HepG2 (cell line): ENCODE data around the gene CD19. TPM values are rescaled to one million over a fixed set of nuclear protein-coding genes. Genes with fewer than 3 reads are reported as not detected.

Experiments used
- CREM ChIP-seq, 2 experiments: sonication (generic) in 1 of 2; formaldehyde crosslinking in 1 of 2; IDR thresholded peaks; 2 replicates each; pipeline versions ENCODE4 v1.4.0 to v1.6.1; 2016 to 2020; ENCODE audit warnings: antibody characterized with exemption in 1 of 2, mild to moderate bottlenecking in 1 of 2, missing genetic modification reagents in 1 of 2
- FOSL1 ChIP-seq: sonication (generic); formaldehyde crosslinking; IDR thresholded peaks from 2 replicates; pipeline ENCODE4 v1.9.0; 2021; ENCODE audit warnings: missing genetic modification reagents, borderline replicate concordance
- KDM6A ChIP-seq: IDR thresholded peaks from 2 replicates; pipeline ENCODE4 v1.6.1; 2016; ENCODE audit warnings: low read depth
- MAFK ChIP-seq, 2 experiments: IDR thresholded peaks in 1 of 2; conservative IDR thresholded peaks in 1 of 2; 2 replicates each; pipeline ENCODE4 v1.6.1; 2011; ENCODE audit warnings: improper control_type of control experiment in 2 of 2, low read length in 2 of 2
- MBNL3 ChIP-seq: fragments of 250-450 bp; sonication (Bioruptor Pico); conservative IDR thresholded peaks from 2 replicates; pipeline ENCODE4 v1.8.0; 2022; ENCODE audit warnings: mild to moderate bottlenecking, inconsistent platforms
- MLLT10 ChIP-seq: sonication (generic); formaldehyde crosslinking; IDR thresholded peaks from 2 replicates; pipeline ENCODE4 v1.4.0; 2020; ENCODE audit warnings: missing genetic modification reagents
- NBN ChIP-seq: fragments of 450-650 bp; conservative IDR thresholded peaks from 2 replicates; pipeline ENCODE4 v1.6.1; 2017
- REPIN1 ChIP-seq: sonication (generic); formaldehyde crosslinking; IDR thresholded peaks from 2 replicates; pipeline ENCODE4 v1.8.0; 2022; ENCODE audit warnings: missing genetic modification reagents, low read depth, mild to moderate bottlenecking, borderline replicate concordance
- SIN3A ChIP-seq: IDR thresholded peaks from 2 replicates; pipeline ENCODE4 v1.6.1; 2011; ENCODE audit warnings: low read depth, mild to moderate bottlenecking, control low read depth, low read length, borderline replicate concordance
- SP4 ChIP-seq: sonication (generic); formaldehyde crosslinking; IDR thresholded peaks from 2 replicates; pipeline ENCODE4 v1.8.1; 2023; ENCODE audit warnings: mild to moderate bottlenecking, missing genetic modification reagents
- SRY ChIP-seq: sonication (generic); formaldehyde crosslinking; IDR thresholded peaks from 2 replicates; pipeline ENCODE4 v1.8.0; 2022; ENCODE audit warnings: mild to moderate bottlenecking, missing genetic modification reagents
- TEAD3 ChIP-seq: optimal IDR thresholded peaks from 2 replicates; pipeline ENCODE3; 2016; ENCODE audit warnings: borderline replicate concordance
- THAP11 ChIP-seq: IDR thresholded peaks from 2 replicates; pipeline ENCODE4 v1.6.1; 2016; ENCODE audit warnings: missing biosample characterization, missing genetic modification reagents
- THYN1 ChIP-seq: sonication (generic); formaldehyde crosslinking; IDR thresholded peaks from 2 replicates; pipeline ENCODE4 v1.8.1; 2023; ENCODE audit warnings: low read depth, mild to moderate bottlenecking, moderate library complexity, missing genetic modification reagents, borderline replicate concordance
- ZFP82 ChIP-seq: sonication (generic); formaldehyde crosslinking; IDR thresholded peaks from 2 replicates; pipeline ENCODE4 v1.5.1; 2020; ENCODE audit warnings: mild to moderate bottlenecking, missing genetic modification reagents, borderline replicate concordance
- ZFYVE20 ChIP-seq: sonication (generic); formaldehyde crosslinking; IDR thresholded peaks from 2 replicates; pipeline ENCODE4 v1.8.0; 2023; ENCODE audit warnings: low read depth, mild to moderate bottlenecking, moderate library complexity, missing genetic modification reagents, borderline replicate concordance
- ZNF10 ChIP-seq: sonication (generic); formaldehyde crosslinking; IDR thresholded peaks from 2 replicates; pipeline ENCODE4 v1.4.0; 2020; ENCODE audit warnings: mild to moderate bottlenecking, low read depth, missing genetic modification reagents, borderline replicate concordance
- ZNF101 ChIP-seq: sonication (generic); formaldehyde crosslinking; IDR thresholded peaks from 2 replicates; pipeline ENCODE4 v1.4.0; 2020; ENCODE audit warnings: mild to moderate bottlenecking, low read depth, missing genetic modification reagents, borderline replicate concordance
- ZNF160 ChIP-seq: sonication (generic); formaldehyde crosslinking; IDR thresholded peaks from 2 replicates; pipeline ENCODE4 v1.8.0; 2022; ENCODE audit warnings: mild to moderate bottlenecking, inconsistent platforms, missing genetic modification reagents
- ZNF326 ChIP-seq: sonication (generic); formaldehyde crosslinking; IDR thresholded peaks from 2 replicates; pipeline ENCODE4 v1.4.0; 2020; ENCODE audit warnings: missing genetic modification reagents, borderline replicate concordance
- ZNF382 ChIP-seq: sonication (generic); formaldehyde crosslinking; IDR thresholded peaks from 2 replicates; pipeline ENCODE4 v1.5.0; 2020; ENCODE audit warnings: missing genetic modification reagents, mild to moderate bottlenecking, borderline replicate concordance
- ZNF460 ChIP-seq: sonication (generic); formaldehyde crosslinking; IDR thresholded peaks from 2 replicates; pipeline ENCODE4 v1.5.1; 2020; ENCODE audit warnings: missing genetic modification reagents, mild to moderate bottlenecking, borderline replicate concordance
- ZNF672 ChIP-seq: sonication (generic); formaldehyde crosslinking; IDR thresholded peaks from 2 replicates; pipeline ENCODE4 v1.8.1; 2022; ENCODE audit warnings: missing genetic modification reagents
- ZNF720 ChIP-seq: sonication (generic); formaldehyde crosslinking; IDR thresholded peaks from 2 replicates; pipeline ENCODE4 v1.4.0; 2020; ENCODE audit warnings: missing genetic modification reagents
- ZNF746 ChIP-seq: sonication (generic); formaldehyde crosslinking; IDR thresholded peaks from 2 replicates; pipeline ENCODE4 v1.8.0; 2022; ENCODE audit warnings: mild to moderate bottlenecking, missing genetic modification reagents
- ZNF766 ChIP-seq: sonication (generic); formaldehyde crosslinking; IDR thresholded peaks from 2 replicates; pipeline ENCODE4 v1.5.0; 2020; ENCODE audit warnings: missing genetic modification reagents, borderline replicate concordance
- ZSCAN25 ChIP-seq: sonication (generic); formaldehyde crosslinking; IDR thresholded peaks from 2 replicates; pipeline ENCODE4 v1.8.0; 2022; ENCODE audit warnings: mild to moderate bottlenecking, missing genetic modification reagents
- polyA plus RNA-seq, 8 experiments: library from polyadenylated mRNA; depleted of rRNA in 3 of 8; stranded (reverse) in 7 of 8; unstranded in 1 of 8; fragments of >200 nt; fragmentation: Illumina TruSeq in 4 of 8; extraction: Trizol in 4 of 8; gene quantifications; 2 replicates each; pipeline versions ENCODE4 v1.2.1 to v1.2.3, GENCODE V29; 2011 to 2016; ENCODE audit warnings: low read depth in 4 of 8, missing spikeins in 1 of 8, mixed read lengths in 1 of 8; ENCODE audit not compliant: insufficient read depth in 1 of 8
- total RNA-seq, 5 experiments: library from RNA; depleted of rRNA; stranded (reverse); fragments of >200 nt; fragmentation: Illumina TruSeq; extraction: Trizol; gene quantifications; 2 replicates each; pipeline ENCODE4 v1.2.3, GENCODE V29; 2016; ENCODE audit warnings: low read depth in 1 of 5
- TF ChIP-seq, protein P1 (sequence below): sonication (generic); formaldehyde crosslinking; IDR thresholded peaks from 2 replicates; pipeline ENCODE4 v1.4.0; 2020; ENCODE audit warnings: low read depth, missing genetic modification reagents

Gene CD19
- total and polyA plus RNA-seq, 2 of the 13 experiments (the other 11 are each of a cell fraction or from before 2014, with no cell fraction given) = 0.55 to 1.1 TPM

DNA sequence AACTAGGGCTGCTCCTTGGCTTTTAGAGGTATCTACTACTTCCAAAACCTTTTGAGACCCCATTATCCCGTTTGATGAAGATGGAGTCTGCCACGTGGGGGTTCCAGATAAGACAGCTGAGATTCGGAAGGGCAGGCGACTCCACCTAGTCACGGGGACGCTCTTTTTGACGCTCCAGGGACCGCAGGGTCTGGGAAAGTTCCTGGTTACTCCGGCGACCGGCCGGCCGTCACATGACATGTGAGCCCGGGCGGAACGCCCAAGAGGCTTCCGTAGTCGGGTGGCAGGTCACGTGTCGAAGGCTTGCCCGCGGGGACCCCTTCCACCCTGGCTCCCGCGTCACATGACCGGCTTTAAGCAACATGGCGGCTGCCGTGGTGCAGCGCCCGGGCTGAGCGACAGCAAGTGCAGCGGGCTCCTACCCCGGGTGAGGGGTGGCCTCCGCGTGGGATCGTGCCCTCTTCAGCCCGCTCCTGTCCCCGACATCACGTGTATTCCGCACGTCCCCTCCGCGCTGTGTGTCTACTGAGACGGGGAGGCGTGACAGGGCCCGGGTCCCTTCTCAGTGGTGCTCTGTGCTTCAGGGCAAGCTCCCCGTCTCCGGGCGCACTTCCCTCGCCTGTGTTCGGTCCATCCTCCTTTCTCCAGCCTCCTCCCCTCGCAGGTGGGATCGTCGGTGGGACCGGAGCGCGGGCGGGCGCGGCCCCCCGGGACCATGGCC is 42.8 kb downstream of the CD19 start, which contains the start of gene SPNS1 (continued):
- no peak for TF ChIP-seq ZNF326 (CRISPR knock-in tag)
- TF ChIP-seq FOSL1 (CRISPR knock-in tag) = peak; percentile 47; the same call in 1 of the 2 replicates
- TF ChIP-seq MLLT10 = no peak
- TF ChIP-seq ZNF672 = no peak
- no peak for TF ChIP-seq MBNL3 (CRISPR knock-in tag)
- peak; percentile 90 for TF ChIP-seq SRY
- TF ChIP-seq ZNF382 = no peak
- peak; percentile 87; the same call in 1 of the 2 replicates for TF ChIP-seq REPIN1 (CRISPR knock-in tag)
- no peak for TF ChIP-seq ZNF460 (CRISPR knock-in tag)
- TF ChIP-seq ZNF746 (CRISPR knock-in tag) = peak; percentile 55; the same call in 1 of the 2 replicates
- peak; percentile 82; the same call in 1 of the 2 replicates for TF ChIP-seq ZFYVE20 (CRISPR knock-in tag)
- no peak for TF ChIP-seq ZNF10 (CRISPR knock-in tag)
- TF ChIP-seq MAFK (conservative IDR thresholded peaks at IDR 0.05 in 1 of 2, IDR thresholded peaks at IDR 0.05 in 1 of 2; ENCODE audit: low read length in 2 of 2) = peak in 1 of 2 experiments; percentile 40; a peak in 1 of 4 replicates
- peak; percentile 64; the same call in 1 of the 2 replicates for TF ChIP-seq ZNF160 (CRISPR knock-in tag)
- peak; percentile 80 for TF ChIP-seq CREM (IDR thresholded peaks at IDR 0.05)
- no peak for TF ChIP-seq CREM (CRISPR knock-in tag; IDR thresholded peaks at IDR 0.05)
- peak; percentile 94 for TF ChIP-seq THAP11 (CRISPR knock-in tag)
- no peak for TF ChIP-seq THYN1 (CRISPR knock-in tag)
- TF ChIP-seq SIN3A = peak; percentile 96
- peak; percentile 70 for TF ChIP-seq ZSCAN25 (CRISPR knock-in tag)
- peak; percentile 89 for TF ChIP-seq SP4 (CRISPR knock-in tag)
- TF ChIP-seq TEAD3 = peak; percentile 65
- no peak for TF ChIP-seq KDM6A (CRISPR knock-in tag)
- 0 out of 2 replicates have a peak, but pooled peaks have one; percentile 64 for TF ChIP-seq ZNF101 (CRISPR knock-in tag)
- TF ChIP-seq ZFP82 = no peak
- TF ChIP-seq, protein P1, sequence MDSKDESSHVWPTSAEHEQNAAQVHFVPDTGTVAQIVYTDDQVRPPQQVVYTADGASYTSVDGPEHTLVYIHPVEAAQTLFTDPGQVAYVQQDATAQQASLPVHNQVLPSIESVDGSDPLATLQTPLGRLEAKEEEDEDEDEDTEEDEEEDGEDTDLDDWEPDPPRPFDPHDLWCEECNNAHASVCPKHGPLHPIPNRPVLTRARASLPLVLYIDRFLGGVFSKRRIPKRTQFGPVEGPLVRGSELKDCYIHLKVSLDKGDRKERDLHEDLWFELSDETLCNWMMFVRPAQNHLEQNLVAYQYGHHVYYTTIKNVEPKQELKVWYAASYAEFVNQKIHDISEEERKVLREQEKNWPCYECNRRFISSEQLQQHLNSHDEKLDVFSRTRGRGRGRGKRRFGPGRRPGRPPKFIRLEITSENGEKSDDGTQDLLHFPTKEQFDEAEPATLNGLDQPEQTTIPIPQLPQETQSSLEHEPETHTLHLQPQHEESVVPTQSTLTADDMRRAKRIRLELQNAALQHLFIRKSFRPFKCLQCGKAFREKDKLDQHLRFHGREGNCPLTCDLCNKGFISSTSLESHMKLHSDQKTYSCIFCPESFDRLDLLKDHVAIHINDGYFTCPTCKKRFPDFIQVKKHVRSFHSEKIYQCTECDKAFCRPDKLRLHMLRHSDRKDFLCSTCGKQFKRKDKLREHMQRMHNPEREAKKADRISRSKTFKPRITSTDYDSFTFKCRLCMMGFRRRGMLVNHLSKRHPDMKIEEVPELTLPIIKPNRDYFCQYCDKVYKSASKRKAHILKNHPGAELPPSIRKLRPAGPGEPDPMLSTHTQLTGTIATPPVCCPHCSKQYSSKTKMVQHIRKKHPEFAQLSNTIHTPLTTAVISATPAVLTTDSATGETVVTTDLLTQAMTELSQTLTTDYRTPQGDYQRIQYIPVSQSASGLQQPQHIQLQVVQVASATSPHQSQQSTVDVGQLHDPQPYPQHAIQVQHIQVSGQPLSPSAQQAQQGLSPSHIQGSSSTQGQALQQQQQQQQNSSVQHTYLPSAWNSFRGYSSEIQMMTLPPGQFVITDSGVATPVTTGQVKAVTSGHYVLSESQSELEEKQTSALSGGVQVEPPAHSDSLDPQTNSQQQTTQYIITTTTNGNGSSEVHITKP (CRISPR knock-in tag) = 0 out of 2 replicates have a peak, but pooled peaks have one; percentile 39
- peak; percentile 96 for TF ChIP-seq ZNF766 (CRISPR knock-in tag)
- no peak for TF ChIP-seq NBN
- TF ChIP-seq ZNF720 (CRISPR knock-in tag) = no peak
